GM23338 (cell line): ENCODE measurements around the gene TLCD5.

Experiments used
- EZH2 ChIP-seq: fragments of 200-600 bp; sonication (generic); IDR thresholded peaks from one replicate; pipeline ENCODE4 v1.8.0; 2017; ENCODE audit warnings: antibody characterized with exemption, mild to moderate bottlenecking, low read depth; ENCODE audit not compliant: unreplicated experiment
- EZH2phosphoT487 ChIP-seq: fragments of 200-600 bp; sonication (generic); IDR thresholded peaks from one replicate; pipeline ENCODE4 v1.8.1; 2018; ENCODE audit warnings: antibody characterized with exemption; ENCODE audit not compliant: unreplicated experiment
- JUNB ChIP-seq: IDR thresholded peaks from one replicate; pipeline ENCODE4 v1.6.1; 2016; ENCODE audit warnings: antibody characterized with exemption; ENCODE audit not compliant: unreplicated experiment
- POLR2AphosphoS5 ChIP-seq: IDR thresholded peaks from 2 replicates; pipeline ENCODE4 v1.6.1; 2016; ENCODE audit warnings: antibody characterized with exemption, low read depth
- ZNF331 ChIP-seq: fragments of 250-450 bp; sonication (Bioruptor Pico); IDR thresholded peaks from 2 replicates; pipeline ENCODE4 v1.5.0; 2020; ENCODE audit warnings: low read depth, mild to moderate bottlenecking, moderate library complexity
- TF ChIP-seq, protein P1 (sequence below), 2 experiments: fragments of 200-600 bp in 1 of 2; sonication (generic) in 1 of 2; conservative IDR thresholded peaks; 2 replicates each; pipeline versions ENCODE4 v1.5.1 to v1.6.1; 2016 to 2017; ENCODE audit warnings: antibody characterized with exemption in 2 of 2, low read depth in 2 of 2, mild to moderate bottlenecking in 2 of 2, moderate library complexity in 1 of 2
- TF ChIP-seq, protein P2 (sequence below): IDR thresholded peaks from one replicate; pipeline ENCODE4 v1.6.1; 2018; ENCODE audit warnings: antibody characterized with exemption; ENCODE audit not compliant: unreplicated experiment
- TF ChIP-seq, protein P3 (sequence below): IDR thresholded peaks from 2 replicates; pipeline ENCODE4 v1.6.1; 2016; ENCODE audit warnings: antibody characterized with exemption

- no peak for TF ChIP-seq POLR2AphosphoS5
- TF ChIP-seq, protein P1, sequence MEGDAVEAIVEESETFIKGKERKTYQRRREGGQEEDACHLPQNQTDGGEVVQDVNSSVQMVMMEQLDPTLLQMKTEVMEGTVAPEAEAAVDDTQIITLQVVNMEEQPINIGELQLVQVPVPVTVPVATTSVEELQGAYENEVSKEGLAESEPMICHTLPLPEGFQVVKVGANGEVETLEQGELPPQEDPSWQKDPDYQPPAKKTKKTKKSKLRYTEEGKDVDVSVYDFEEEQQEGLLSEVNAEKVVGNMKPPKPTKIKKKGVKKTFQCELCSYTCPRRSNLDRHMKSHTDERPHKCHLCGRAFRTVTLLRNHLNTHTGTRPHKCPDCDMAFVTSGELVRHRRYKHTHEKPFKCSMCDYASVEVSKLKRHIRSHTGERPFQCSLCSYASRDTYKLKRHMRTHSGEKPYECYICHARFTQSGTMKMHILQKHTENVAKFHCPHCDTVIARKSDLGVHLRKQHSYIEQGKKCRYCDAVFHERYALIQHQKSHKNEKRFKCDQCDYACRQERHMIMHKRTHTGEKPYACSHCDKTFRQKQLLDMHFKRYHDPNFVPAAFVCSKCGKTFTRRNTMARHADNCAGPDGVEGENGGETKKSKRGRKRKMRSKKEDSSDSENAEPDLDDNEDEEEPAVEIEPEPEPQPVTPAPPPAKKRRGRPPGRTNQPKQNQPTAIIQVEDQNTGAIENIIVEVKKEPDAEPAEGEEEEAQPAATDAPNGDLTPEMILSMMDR (conservative IDR thresholded peaks at IDR 0.05; ENCODE audit: low read depth in 2 of 2), result no peak
- TF ChIP-seq EZH2, result no peak
- TF ChIP-seq, protein P2, sequence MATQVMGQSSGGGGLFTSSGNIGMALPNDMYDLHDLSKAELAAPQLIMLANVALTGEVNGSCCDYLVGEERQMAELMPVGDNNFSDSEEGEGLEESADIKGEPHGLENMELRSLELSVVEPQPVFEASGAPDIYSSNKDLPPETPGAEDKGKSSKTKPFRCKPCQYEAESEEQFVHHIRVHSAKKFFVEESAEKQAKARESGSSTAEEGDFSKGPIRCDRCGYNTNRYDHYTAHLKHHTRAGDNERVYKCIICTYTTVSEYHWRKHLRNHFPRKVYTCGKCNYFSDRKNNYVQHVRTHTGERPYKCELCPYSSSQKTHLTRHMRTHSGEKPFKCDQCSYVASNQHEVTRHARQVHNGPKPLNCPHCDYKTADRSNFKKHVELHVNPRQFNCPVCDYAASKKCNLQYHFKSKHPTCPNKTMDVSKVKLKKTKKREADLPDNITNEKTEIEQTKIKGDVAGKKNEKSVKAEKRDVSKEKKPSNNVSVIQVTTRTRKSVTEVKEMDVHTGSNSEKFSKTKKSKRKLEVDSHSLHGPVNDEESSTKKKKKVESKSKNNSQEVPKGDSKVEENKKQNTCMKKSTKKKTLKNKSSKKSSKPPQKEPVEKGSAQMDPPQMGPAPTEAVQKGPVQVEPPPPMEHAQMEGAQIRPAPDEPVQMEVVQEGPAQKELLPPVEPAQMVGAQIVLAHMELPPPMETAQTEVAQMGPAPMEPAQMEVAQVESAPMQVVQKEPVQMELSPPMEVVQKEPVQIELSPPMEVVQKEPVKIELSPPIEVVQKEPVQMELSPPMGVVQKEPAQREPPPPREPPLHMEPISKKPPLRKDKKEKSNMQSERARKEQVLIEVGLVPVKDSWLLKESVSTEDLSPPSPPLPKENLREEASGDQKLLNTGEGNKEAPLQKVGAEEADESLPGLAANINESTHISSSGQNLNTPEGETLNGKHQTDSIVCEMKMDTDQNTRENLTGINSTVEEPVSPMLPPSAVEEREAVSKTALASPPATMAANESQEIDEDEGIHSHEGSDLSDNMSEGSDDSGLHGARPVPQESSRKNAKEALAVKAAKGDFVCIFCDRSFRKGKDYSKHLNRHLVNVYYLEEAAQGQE, result no peak
- TF ChIP-seq, protein P3, sequence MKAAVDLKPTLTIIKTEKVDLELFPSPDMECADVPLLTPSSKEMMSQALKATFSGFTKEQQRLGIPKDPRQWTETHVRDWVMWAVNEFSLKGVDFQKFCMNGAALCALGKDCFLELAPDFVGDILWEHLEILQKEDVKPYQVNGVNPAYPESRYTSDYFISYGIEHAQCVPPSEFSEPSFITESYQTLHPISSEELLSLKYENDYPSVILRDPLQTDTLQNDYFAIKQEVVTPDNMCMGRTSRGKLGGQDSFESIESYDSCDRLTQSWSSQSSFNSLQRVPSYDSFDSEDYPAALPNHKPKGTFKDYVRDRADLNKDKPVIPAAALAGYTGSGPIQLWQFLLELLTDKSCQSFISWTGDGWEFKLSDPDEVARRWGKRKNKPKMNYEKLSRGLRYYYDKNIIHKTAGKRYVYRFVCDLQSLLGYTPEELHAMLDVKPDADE, result no peak
- TF ChIP-seq JUNB, result no peak
- TF ChIP-seq EZH2phosphoT487, result no peak
- TF ChIP-seq ZNF331 (CRISPR knock-in tag), result no peak
Observed at GRCh38 chr11:120331301-120331996, 6.3 kb downstream of the TLCD5 start.
